CD4-positive, alpha-beta T cell treated with Interleukin-6 for 4 hours (primary cell): Measurements from ENCODE around the gene ZNF468.
"Not testable (repeated sequence)": the region's sequence is repeated elsewhere in the genome, so short reads cannot be mapped to it uniquely, and the experiment has no call there.

Experiments used
- DNase-seq: peaks from one replicate; pipeline ENCODE4 v3.0.0-alpha.2; 2020; ENCODE audit warnings: mixed read lengths

The ZNF468 gene

DNA sequence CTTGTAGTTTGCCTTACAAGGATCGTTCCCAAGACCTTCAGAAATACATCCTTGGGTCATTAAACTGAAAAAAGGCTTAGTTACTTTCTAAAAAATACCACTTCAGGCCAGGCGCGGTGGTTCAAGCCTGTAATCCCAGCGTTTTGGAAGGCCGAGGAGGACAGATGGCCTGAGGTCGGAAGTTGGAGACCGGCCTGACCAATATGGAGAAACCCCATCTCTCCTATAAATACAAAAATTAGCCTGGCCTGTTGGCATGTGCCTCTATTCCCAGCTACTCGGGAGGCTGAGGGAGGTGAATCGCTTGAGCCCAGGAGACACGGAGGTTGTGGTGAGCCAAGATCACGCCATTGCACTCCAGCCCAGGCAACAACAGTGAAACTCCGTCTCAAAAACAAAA, 33.7 kb downstream of the ZNF468 start:
- DNase-seq: no peak

GRCh38 chr19:52821204-52821960, 36.0 kb downstream of the ZNF468 start, which contains the start of gene ZNF28:
Gene ZNF28, minus strand, starts transcription at chr19:52821633. Its CDS starts 3,675 bp downstream, at chr19:52817958.
- DNase-seq: peak; percentile 69

DNA sequence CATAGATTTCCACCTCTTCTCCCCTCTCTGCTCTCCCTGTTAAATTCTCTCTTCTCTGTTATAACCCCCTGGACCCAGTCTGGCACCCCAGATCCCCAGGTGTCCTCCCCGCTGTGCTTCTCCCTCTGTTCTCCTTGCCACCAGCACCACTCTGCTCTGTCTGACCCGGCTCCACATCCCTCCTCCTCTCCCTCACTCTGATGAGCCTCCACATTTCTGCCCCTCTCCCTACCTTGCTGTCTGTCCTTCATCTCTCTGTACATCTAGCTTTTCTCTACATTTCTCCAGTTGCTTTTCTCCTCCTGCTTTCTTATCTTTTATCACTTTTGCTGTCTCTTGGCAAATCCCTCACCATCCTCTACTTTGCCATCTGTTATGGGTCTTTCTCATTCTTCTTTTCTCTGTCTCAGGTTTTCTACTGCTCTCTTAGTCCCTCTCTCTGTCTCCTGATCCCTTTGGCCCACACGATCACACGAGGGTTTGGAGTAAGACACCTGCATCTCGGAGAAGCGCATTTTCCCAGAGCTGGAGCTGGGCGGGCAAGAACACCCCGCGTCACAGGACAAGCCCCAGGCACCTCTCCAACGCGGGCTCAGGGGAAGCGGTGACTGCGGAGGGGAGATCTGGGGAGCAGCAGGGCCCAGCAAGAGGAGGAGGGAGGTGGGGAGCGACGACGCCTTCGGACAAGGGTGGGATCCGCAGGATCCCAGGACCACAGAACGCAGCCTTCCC, 36.8 kb downstream of the ZNF468 start:
- DNase-seq: peak; percentile 23

DNA sequence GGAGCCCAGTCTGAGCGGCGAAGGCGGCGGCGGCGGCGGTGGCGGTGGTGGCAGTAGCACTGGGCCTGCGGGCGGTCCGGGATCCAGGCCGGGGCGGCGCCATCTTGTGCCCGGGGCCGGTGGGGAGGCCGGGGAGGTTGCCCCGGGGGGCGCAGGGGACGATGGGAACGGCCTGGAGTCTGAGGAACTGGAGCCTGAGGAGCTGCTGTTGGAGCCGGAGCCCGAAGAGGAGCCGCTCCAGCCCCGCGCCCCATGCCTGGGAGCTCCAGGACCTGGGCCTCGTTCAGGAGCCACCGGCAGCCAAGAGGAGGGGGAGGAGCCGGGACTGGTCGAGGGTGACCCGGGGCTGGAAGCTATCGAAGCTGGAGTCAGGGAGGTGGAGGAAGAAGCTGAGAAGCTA, 47.6 kb downstream of the ZNF468 start:
- DNase-seq: no peak

DNA sequence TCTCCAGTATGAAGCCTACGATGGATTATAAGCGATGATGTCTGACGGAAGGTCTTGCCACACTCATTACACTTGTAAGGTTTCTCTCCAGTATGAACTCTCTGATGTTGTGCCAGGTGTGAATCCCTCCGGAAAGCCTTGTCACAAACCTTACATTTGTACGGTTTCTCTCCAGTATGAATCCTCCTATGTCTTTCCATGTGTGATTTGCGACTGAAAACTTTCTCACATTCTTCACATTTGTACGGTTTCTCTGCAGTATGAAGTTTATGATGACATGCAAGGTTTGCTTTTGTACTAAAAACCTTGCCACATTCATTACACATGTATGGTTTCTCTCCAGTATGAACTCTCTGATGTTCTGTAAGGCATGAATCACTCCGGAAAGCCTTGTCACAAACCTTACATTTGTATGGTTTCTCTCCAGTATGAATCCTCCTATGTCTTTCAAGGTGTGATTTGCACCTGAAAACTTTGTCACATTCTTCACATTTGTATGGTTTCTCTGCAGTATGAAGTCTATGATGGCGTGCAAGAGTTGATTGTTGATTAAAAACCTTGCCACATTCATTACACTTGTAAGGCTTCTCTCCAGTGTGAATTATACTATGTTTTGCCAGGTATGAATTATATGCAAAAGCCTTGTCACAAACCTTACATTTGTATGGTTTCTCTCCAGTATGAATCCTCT, 57.3 kb downstream of the ZNF468 start:
- DNase-seq: not testable (repeated sequence)

DNA sequence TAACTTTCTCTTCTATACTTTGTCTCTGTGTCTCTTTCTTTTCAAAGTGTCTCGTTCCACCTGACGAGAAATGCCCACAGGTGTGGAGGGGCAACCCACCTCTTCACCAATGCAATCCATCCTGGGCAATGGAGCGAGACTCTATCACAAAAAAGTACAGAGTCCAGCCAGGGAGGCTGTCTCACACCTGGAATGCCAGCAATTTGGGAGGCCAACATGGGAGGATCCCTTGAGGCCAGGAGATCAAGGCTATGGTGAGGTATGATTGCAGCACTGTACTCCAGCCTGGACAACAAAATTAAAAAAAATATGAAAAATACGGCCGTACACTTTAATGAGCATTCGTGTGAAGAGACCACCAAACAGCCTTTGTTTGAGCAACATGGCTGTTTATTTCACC, 68.0 kb downstream of the ZNF468 start:
- no peak for DNase-seq
